ENCODE results near the gene NASP. TPM values are rescaled to one million over a fixed set of nuclear protein-coding genes. Genes with fewer than 3 reads are reported as not detected.

Gene NASP
- total RNA-seq, 4 donors from 2014 or later, result 25.5 to 32.7 (median 27.3) TPM

GRCh38 chr1:45569962-45570581 lies 13.8 kb upstream of the NASP start:
- intact Hi-C loops (cut with DNase I; ENCODE audit: low total_unique reads), result loop anchor here (1.0 to 5.0 kb wide), 3 partner anchors 58 to 558 kb away; partner anchors contain the start of genes HECTD3 and UROD
- Histone ChIP-seq H3K27ac (no peak overlapping the region), H3K9me3 (no peaks in the 10 kb centered on the region), H3K4me3 (no peak overlapping the region), H3K4me1 (peaks cover 0 to 5% of the 10 kb centered on the region in 2 donors), H3K27me3 (no peaks in the 10 kb centered on the region), H3K36me3 (peaks cover 0 to 24% of the 10 kb centered on the region in 2 donors)
- ATAC-seq (peak; percentile 93 to 94), DNase-seq (peak; percentile 30 to 69)
- in situ Hi-C loops (cut with MboI; ENCODE audit: low sequenced_read_pairs in 4 of 4), result loop anchor here (5.0 to 25.0 kb wide), 8 partner anchors 55 to 558 kb away; partner anchors contain the start of genes HECTD3 (in 2 of the 4), UROD (in 2 of the 4), CCDC163 (in 1 of the 4) and MMACHC (in 1 of the 4)
- TF ChIP-seq POLR2A (IDR thresholded peaks at IDR 0.05) (no peak), CTCF (IDR thresholded peaks at IDR 0.05 in 4 of 5, conservative IDR thresholded peaks at IDR 0.05 in 1 of 5) (peak; percentile 91 to 99 (median 93))

GRCh38 chr1:45570631-45571030 lies 13.2 kb upstream of the NASP start:
- Histone ChIP-seq H3K4me1 (peaks cover 0 to 5% of the 10 kb centered on the region in 2 donors), H3K27ac (no peak overlapping the region), H3K9me3 (no peaks in the 10 kb centered on the region), H3K36me3 (peaks cover 0 to 24% of the 10 kb centered on the region in 2 donors), H3K27me3 (no peaks in the 10 kb centered on the region), H3K4me3 (no peak overlapping the region)
- intact Hi-C loops (cut with DNase I; ENCODE audit: low total_unique reads) (loop anchor here (1.0 to 5.0 kb wide), 3 partner anchors 58 to 558 kb away; partner anchors contain the start of genes HECTD3 and UROD), in situ Hi-C loops (cut with MboI; ENCODE audit: low sequenced_read_pairs in 4 of 4) (loop anchor here in 3 of 4 donors (5.0 to 25.0 kb wide), 3 partner anchors 63 to 558 kb away; partner anchors contain the start of genes HECTD3 (in 1 of the 3) and UROD (in 1 of the 3))
- DNase-seq, result no peak
- ATAC-seq, result no peak
- TF ChIP-seq CTCF (IDR thresholded peaks at IDR 0.05 in 4 of 5, conservative IDR thresholded peaks at IDR 0.05 in 1 of 5), result no peak
- TF ChIP-seq POLR2A (IDR thresholded peaks at IDR 0.05), result no peak

GRCh38 chr1:45573231-45573804 lies 10.5 kb upstream of the NASP start:
- no peaks in the 10 kb centered on the region for H3K9me3 ChIP-seq
- H3K27ac ChIP-seq, result no peak overlapping the region
- H3K36me3 ChIP-seq, result peaks cover 0 to 5% of the 10 kb centered on the region in 2 donors
- H3K27me3 ChIP-seq, result no peaks in the 10 kb centered on the region
- no peak overlapping the region for H3K4me3 ChIP-seq
- intact Hi-C loops (cut with DNase I; ENCODE audit: low total_unique reads), result loop anchor here (5.0 kb wide), 1 partner anchor 561 kb away; the partner anchor contains the start of genes HECTD3 and UROD
- in situ Hi-C loops (cut with MboI; ENCODE audit: low sequenced_read_pairs in 4 of 4), result loop anchor here in 3 of 4 donors (5.0 to 25.0 kb wide), 3 partner anchors 66 to 561 kb away; partner anchors contain the start of genes HECTD3 (in 1 of the 3) and UROD (in 1 of the 3)
- ATAC-seq (no peak), DNase-seq (no peak)
- TF ChIP-seq CTCF (IDR thresholded peaks at IDR 0.05 in 4 of 5, conservative IDR thresholded peaks at IDR 0.05 in 1 of 5) (no peak), POLR2A (IDR thresholded peaks at IDR 0.05) (no peak)
- no peaks in the 10 kb centered on the region for H3K4me1 ChIP-seq

GRCh38 chr1:45574105-45574626 lies 9.7 kb upstream of the NASP start:
- TF ChIP-seq POLR2A (IDR thresholded peaks at IDR 0.05), result no peak
- no peak for TF ChIP-seq CTCF (IDR thresholded peaks at IDR 0.05 in 4 of 5, conservative IDR thresholded peaks at IDR 0.05 in 1 of 5)
- in situ Hi-C loops (cut with MboI; ENCODE audit: low sequenced_read_pairs in 4 of 4), result loop anchor here in 3 of 4 donors (5.0 to 25.0 kb wide), 3 partner anchors 67 to 562 kb away; partner anchors contain the start of genes HECTD3 (in 1 of the 3) and UROD (in 1 of the 3)

More at GRCh38 chr1:45574105-45574626, 9.7 kb upstream of the NASP start:
- no peak overlapping the region for H3K27ac ChIP-seq
- H3K36me3 ChIP-seq, result no peaks in the 10 kb centered on the region
- ATAC-seq, result no peak
- H3K27me3 ChIP-seq, result no peaks in the 10 kb centered on the region
- no peak overlapping the region for H3K4me3 ChIP-seq
- intact Hi-C loops (cut with DNase I; ENCODE audit: low total_unique reads), result loop anchor here (5.0 kb wide), 1 partner anchor 562 kb away; the partner anchor contains the start of genes HECTD3 and UROD
- H3K4me1 ChIP-seq, result no peaks in the 10 kb centered on the region
- no peak for DNase-seq
- H3K9me3 ChIP-seq, result no peaks in the 10 kb centered on the region
